Activated CD8-positive, alpha-beta memory T cell treated with anti-CD3 and anti-CD28 coated beads for 24 hours (primary cell): ENCODE measurements around the gene PHF10.
"Not testable (repeated sequence)": the region's sequence is repeated elsewhere in the genome, so short reads cannot be mapped to it uniquely, and the experiment has no call there.

ENCODE experiments used
- DNase-seq: peaks from one replicate; pipeline ENCODE4 v3.0.0-alpha.2; 2020

The PHF10 gene

GRCh38 chr6:169722362-169723199, 1.7 kb downstream of the PHF10 start:
- DNase-seq: peak; percentile 66

DNA sequence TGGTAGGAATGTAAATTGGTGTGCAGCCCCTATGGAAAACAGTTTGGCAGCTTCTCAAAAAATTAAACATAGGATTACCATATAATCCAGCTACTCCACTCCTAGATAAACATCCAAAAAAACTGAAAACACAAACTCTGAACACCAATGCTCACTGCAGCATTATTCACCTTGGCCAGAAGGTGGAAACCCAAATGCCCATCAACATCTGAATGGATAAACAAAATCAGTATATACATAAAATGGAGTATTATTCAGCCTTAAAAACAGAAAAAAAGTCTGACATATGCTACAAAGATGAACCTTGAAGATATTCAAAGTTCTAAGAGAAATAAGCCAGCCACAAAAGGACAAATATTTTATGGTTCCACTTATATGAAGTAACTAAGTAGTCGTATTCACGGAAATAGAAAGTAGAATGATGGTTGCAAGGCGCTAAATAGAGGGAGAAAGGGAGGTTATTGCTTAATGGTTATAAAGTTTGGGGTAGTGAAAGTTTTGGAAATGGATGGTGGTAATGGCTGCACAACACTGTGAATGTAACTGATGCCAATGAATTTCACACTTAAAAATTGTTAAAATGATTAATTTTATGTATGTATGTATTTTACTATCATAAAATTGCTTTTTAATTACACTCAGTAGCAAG, 4.0 kb downstream of the PHF10 start:
- no peak for DNase-seq

DNA sequence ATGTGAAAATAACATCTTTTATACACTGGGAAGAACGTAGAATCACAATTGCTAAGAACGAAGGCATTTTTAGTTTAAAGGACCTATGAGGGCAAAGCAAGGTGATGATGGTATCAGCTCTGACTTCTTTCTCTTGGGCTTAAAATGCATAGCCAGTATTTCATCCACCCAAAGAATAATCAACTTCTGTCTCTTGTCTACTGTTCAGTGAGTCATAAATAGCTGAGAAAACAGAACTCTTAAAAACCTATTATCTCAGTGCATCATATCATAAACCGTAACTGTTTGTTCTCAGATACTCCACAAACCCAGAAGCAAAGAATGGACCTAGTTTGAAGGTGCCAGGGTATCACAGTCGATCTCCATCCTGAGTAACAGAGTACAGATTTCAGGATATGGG, 5.2 kb downstream of the PHF10 start:
- no peak for DNase-seq

DNA sequence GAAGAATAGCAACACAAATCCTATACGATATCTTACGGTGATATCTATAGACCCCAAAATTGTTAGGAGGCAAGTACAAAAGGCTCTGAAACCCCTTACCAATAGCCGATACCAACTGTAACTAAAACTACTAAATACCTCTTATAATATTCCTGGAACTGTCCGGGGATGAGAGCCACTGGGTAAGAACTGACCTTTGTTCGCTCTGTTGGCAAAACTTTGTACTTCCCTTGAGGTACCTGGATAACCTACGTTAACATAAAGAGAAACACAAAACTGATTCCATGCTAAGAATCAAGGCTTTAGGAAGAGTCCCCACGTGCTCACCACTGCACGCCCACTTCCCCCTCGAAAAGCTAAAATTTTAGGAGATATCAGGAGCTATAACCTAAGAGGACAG, 9.7 kb downstream of the PHF10 start:
- no peak for DNase-seq

DNA sequence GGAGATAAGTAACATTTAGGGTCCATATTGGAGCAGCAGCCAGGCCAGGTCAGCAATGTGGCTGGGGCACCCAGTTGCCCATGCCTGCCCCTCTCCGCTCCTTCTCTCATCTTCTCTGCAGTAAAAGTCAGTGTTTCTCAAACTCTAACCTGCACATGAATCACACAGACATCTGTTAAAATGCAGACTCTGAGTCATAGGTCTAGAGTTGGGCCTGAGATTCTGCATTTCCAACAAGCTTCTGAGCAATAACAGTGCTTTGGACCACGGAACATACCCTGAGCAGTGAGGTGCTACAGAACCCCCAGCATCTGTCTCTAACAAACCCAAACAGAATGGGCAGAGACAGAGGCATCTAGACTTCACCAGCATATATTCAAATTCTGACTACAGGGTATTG, 10.1 kb downstream of the PHF10 start:
- DNase-seq: no peak

- no peak for DNase-seq
Measured at GRCh38 chr6:169710009-169710408, 14.3 kb downstream of the PHF10 start.

DNA sequence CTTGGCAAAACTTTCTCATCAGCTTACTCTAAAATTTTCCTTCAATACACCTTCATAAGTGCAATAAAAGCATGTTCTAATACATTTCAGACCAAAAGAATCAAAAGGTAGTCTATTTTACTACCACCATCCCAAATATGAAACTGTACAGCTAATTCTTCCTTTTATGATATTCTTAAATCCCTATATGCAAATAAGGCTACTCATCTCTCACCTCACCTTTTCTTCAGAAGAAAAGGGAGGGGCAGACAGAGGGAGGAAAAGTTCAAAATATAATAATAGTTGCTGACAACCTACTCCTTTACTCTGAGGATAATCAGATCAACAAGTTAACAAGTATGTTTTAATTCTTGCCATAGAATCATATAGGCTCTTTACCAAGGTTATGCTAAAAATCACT, 15.0 kb downstream of the PHF10 start:
- no peak for DNase-seq

DNA sequence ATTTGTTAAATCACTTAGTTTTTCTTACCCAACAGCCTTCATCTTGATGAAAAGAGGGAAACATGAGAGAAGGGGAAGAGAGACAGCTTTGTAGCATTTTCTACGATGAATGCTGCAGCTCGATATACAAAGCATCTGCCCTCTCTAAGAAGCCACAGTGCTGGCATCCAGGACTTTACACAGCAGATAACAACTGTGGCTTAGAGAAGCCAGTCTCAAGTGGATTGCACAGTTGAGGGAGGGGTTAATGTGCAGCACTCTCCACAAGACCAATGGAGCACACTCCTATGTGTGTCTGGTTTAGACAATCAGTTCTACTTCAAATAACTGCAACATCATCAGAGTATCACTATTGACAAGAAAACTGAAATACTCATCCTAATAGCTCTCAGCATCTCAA, 16.5 kb downstream of the PHF10 start:
- no peak for DNase-seq

GRCh38 chr6:169702840-169703246, 21.5 kb downstream of the PHF10 start:
- DNase-seq: no peak

- DNase-seq: peak; percentile 99
Measured at GRCh38 chr6:169701954-169702839, 22.1 kb downstream of the PHF10 start, which contains the start of the genes C6orf120 and WDR27. Gene C6orf120 (plus strand): TSS chr6:169702126. CDS start chr6:169702460, 334 bp downstream. Gene WDR27 (minus strand): TSS chr6:169702029. CDS start chr6:169689005, 13,024 bp downstream.

DNA sequence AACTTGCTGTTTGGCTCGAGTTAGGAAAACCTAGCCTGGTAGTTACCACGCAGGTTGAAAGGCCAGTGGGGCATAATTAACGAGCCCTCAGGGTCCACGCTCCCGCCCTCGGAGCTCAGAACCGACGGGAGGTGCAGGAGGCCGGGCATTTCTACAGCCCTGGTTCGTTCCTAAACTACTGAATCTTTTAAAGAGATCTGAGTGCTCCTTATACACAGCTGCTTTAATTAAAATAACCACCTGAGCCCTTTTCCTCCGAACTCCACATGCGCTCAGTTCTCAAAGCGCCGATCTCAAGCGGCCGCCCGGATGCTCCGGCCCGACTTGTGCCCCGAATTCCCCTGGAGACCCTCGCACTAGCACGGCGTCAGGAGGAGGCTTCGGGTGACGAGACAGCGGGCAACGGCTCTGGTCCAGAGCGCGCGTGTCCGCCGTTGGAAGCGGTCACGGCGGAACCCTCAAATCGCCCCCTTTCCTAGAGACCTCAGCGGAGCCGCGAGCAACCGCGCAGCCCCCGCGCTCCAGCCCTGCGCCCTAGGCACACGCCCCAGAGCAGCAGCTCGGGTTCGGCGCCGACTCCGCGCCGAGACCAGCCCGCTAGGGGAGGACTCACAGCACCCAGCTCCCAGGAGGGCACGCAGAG, 22.9 kb downstream of the PHF10 start:
- DNase-seq: no peak

GRCh38 chr6:169700296-169700695, 24.0 kb downstream of the PHF10 start:
- no peak for DNase-seq

DNA sequence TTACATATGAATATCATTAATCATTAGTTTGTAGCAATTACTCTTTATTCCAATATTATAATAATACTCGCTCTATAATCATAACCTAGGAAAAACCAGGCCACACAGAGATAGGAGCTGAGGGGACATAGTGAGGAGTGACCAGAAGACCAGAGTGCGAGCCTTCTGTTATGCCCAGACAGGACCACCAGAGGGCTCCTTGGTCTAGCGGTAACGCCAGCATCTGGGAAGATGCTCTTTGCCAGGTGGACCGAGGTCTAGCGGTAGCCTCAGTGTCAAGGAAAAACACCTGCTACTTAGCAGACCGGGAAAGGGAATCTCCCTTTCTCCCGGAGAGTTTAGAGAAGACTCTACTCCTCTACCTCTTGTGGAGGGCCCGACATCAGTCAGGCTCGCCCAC, 27.2 kb downstream of the PHF10 start:
- DNase-seq: not testable (repeated sequence)

DNA sequence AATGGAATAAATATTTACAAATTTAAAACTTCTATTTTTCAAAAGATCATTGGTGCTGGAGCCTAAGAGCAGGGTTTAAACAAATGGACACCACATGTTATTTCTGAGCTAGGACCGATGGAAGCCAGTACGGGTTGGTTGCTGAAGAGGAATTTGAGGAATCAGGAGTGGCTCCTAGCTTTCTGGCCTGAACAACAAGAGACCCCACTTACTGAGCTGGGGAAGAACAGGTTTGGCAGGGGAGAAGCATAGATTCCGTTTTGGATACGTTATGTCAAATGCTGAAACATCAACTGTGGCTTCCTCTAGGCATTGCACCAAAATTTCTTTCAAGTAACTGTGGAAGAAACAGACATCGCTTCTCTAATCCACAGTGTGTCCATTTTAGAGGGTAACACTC, 29.2 kb downstream of the PHF10 start:
- DNase-seq: no peak

GRCh38 chr6:169692516-169692915, 31.8 kb downstream of the PHF10 start:
- no peak for DNase-seq

DNA sequence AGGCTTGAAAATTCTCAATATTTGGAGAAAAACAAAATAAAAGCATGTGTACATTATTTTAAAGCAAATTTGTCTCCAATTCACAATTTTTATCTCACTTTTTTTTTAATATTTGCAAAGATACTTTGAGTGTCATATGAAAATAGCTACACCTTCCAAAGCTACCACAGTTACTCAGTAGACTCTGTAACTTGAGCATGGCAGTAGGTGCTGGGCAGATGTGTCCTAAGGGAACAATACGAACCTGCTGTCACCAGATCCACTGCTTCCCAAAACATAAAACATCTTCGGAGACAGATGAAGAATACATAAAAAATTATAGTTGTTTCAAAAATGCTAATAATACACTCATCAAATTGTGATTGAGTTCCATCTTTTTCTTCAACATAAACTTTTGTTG, 33.0 kb downstream of the PHF10 start:
- no peak for DNase-seq

DNA sequence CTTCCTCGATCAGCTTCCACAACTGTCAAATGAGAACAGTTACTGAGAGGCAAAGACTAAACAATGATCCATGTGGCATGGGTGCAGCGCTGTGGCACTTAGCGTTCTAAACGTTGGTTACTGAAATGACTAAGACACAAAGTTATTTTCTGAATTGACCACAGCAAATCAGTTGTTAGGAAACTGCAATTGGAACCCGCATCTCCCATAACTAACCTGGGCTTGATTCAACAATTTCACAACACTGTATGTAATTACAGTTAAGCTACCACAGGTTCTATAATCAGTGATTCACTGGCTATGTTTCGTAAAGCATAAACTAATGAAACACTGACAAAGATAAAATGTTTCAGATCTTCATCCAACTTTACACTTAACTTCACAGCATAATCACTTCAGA, 35.0 kb downstream of the PHF10 start:
- no peak for DNase-seq

GRCh38 chr6:169685860-169686259, 38.4 kb downstream of the PHF10 start:
- no peak for DNase-seq

DNA sequence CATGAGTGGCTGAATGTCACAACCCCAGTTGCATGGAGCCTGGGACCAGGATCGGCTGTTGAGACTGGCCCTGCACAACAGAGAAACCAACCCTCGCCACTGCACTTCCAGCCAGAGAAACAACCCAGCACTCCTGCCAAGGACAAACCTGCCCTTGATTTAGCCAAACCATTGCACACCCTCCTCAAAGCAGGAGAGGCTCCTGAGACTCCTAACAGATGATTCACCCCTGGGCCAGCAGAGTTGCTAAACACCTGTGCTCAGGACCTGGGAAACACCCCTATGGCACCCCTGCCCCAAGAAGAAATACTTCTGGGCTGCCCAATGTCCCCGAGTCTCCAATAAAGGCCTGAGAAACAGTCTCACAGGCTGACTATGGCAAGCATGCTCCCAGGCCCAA, 40.2 kb downstream of the PHF10 start:
- DNase-seq: no peak

GRCh38 chr6:169678342-169678741, 46.0 kb downstream of the PHF10 start:
- DNase-seq: no peak

DNA sequence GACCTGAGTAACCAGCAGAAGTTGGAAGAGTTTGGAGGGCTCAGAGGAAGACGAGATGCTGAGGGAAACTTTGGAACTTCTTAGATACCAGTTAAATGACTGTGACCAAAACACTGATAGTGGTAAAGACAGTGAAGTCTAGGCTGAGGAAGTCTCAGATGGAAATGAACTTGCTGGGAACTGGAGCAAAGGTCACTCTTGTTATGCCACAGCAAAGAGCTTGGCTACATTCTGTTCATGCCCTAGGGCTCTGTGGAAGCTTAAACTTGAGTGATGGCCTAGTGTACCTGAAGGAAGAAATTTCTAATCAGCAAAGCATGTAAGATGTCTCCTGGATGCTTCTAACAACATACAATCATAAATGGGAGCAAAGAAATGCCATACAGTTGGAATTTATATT, 47.2 kb downstream of the PHF10 start:
- DNase-seq: no peak

- no peak for DNase-seq
Measured at GRCh38 chr6:169675011-169675410, 49.3 kb downstream of the PHF10 start.

DNA sequence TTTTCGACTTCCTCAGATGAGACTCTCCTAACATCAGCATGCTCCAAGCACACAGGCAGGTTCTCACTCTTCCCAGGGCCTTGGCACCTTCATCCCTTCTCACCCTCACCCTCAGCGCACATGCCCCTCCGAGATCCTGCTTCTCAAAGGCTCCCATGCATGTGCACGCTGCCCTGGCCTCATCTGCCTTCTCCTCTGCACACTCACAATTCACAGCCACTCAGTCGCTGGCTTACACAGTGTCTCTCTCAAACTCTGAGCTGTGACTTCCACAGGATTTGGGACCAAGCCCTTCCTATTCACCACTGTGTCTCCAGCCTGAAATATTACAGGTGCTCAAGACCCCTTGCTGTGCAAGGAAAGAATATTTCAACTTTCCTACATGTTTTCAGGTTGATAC, 52.7 kb downstream of the PHF10 start:
- DNase-seq: no peak
